HAP-1 (cell line): Measurements from ENCODE around the gene CROCC2.

ENCODE experiments used
- DNase-seq, 2 experiments: peaks; one replicate each; pipeline ENCODE4 v3.0.0-alpha.2; 2016 to 2020; ENCODE audit warnings: low spot score in 2 of 2
- H3K27me3 ChIP-seq: fragments of 250-450 bp; sonication (Bioruptor Pico); 2 replicates; pipeline ENCODE4 v1.5.1; 2020; ENCODE audit warnings: low read depth, mild to moderate bottlenecking, moderate library complexity
- H3K36me3 ChIP-seq: fragments of 250-450 bp; sonication (Bioruptor Pico); replicated peaks from 2 replicates; pipeline ENCODE4 v1.5.1; 2020; ENCODE audit warnings: mild to moderate bottlenecking
- H3K4me1 ChIP-seq: fragments of 250-450 bp; sonication (Bioruptor Pico); 2 replicates; pipeline ENCODE4 v1.5.1; 2020; ENCODE audit warnings: mild to moderate bottlenecking
- H3K4me3 ChIP-seq: fragments of 250-450 bp; sonication (Bioruptor Pico); 2 replicates; pipeline ENCODE4 v1.5.1; 2020; ENCODE audit warnings: mild to moderate bottlenecking, moderate library complexity
- H3K9me3 ChIP-seq: fragments of 250-450 bp; sonication (Bioruptor Pico); 2 replicates; pipeline ENCODE4 v1.5.1; 2020; ENCODE audit warnings: mild to moderate bottlenecking, moderate library complexity
- in situ Hi-C: fragments of 300-500 bp; cut with MboI; formaldehyde crosslinking; loops from 3 replicates; pipeline ENCODE4 v1.14.3; 2020; ENCODE audit warnings: low sequenced_read_pairs, inconsistent platforms, mixed read lengths

Gene CROCC2

GRCh38 chr2:240906141-240906910, at the start of gene CROCC2:
CROCC2 (plus strand) TSS chr2:240906336; CDS start chr2:240906514, 178 bp downstream.
- DNase-seq = no peak
- Histone ChIP-seq H3K9me3 (no peaks in the 10 kb centered on the region), H3K4me3 (no peak within 1 kb of the TSS), H3K4me1 (no peaks in the 10 kb centered on the region), H3K27me3 (peaks cover 32% of the 10 kb centered on the region), H3K36me3 (no peaks in the 10 kb centered on the region)
- in situ Hi-C loops = no loop called here

- H3K9me3 ChIP-seq = no peaks in the 10 kb centered on the region
- no peaks in the 10 kb centered on the region for H3K4me1 ChIP-seq
- H3K36me3 ChIP-seq = no peaks in the 10 kb centered on the region
- no peak overlapping the region for H3K4me3 ChIP-seq
- DNase-seq = no peak
- in situ Hi-C loops = loop anchor here (25.0 kb wide), 1 partner anchor 805 kb away; no protein-coding TSS in a partner anchor
- H3K27me3 ChIP-seq = no peaks in the 10 kb centered on the region
These were observed 48.8 kb upstream of the CROCC2 start for GRCh38 chr2:240857039-240858008.

- Histone ChIP-seq H3K27me3 (no peaks in the 10 kb centered on the region), H3K36me3 (no peaks in the 10 kb centered on the region), H3K4me3 (no peak overlapping the region), H3K9me3 (no peaks in the 10 kb centered on the region), H3K4me1 (no peaks in the 10 kb centered on the region)
- in situ Hi-C loops = loop anchor here (25.0 kb wide), 1 partner anchor 804 kb away; no protein-coding TSS in a partner anchor
- DNase-seq = no peak
These were observed 47.8 kb upstream of the CROCC2 start for GRCh38 chr2:240858321-240858720.

- no peaks in the 10 kb centered on the region for H3K36me3 ChIP-seq
- no peak for DNase-seq
- no peaks in the 10 kb centered on the region for H3K9me3 ChIP-seq
- in situ Hi-C loops = loop anchor here (25.0 kb wide), 1 partner anchor 803 kb away; no protein-coding TSS in a partner anchor
- H3K4me3 ChIP-seq = no peak overlapping the region
- no peaks in the 10 kb centered on the region for H3K4me1 ChIP-seq
- no peaks in the 10 kb centered on the region for H3K27me3 ChIP-seq
These were observed 47.3 kb upstream of the CROCC2 start for GRCh38 chr2:240858871-240859270.

- no peak for DNase-seq
- H3K9me3 ChIP-seq = no peaks in the 10 kb centered on the region
- H3K27me3 ChIP-seq = no peaks in the 10 kb centered on the region
- H3K36me3 ChIP-seq = no peaks in the 10 kb centered on the region
- H3K4me1 ChIP-seq = no peaks in the 10 kb centered on the region
- no peak overlapping the region for H3K4me3 ChIP-seq
- in situ Hi-C loops = loop anchor here (25.0 kb wide), 1 partner anchor 801 kb away; no protein-coding TSS in a partner anchor
These were observed 44.6 kb upstream of the CROCC2 start for GRCh38 chr2:240861547-240861946.

- no peaks in the 10 kb centered on the region for H3K4me1 ChIP-seq
- H3K4me3 ChIP-seq = no peak overlapping the region
- H3K9me3 ChIP-seq = no peaks in the 10 kb centered on the region
- H3K27me3 ChIP-seq = no peaks in the 10 kb centered on the region
- in situ Hi-C loops = loop anchor here (25.0 kb wide), 1 partner anchor 798 kb away; no protein-coding TSS in a partner anchor
- DNase-seq = no peak
- no peaks in the 10 kb centered on the region for H3K36me3 ChIP-seq
These were observed 41.7 kb upstream of the CROCC2 start for GRCh38 chr2:240864475-240864874.

- Histone ChIP-seq H3K4me3 (no peak overlapping the region), H3K27me3 (no peaks in the 10 kb centered on the region), H3K9me3 (no peaks in the 10 kb centered on the region), H3K36me3 (no peaks in the 10 kb centered on the region), H3K4me1 (no peaks in the 10 kb centered on the region)
- in situ Hi-C loops = loop anchor here (25.0 kb wide), 1 partner anchor 797 kb away; no protein-coding TSS in a partner anchor
- no peak for DNase-seq
These were observed 40.7 kb upstream of the CROCC2 start for GRCh38 chr2:240865391-240865790.

GRCh38 chr2:240868286-240869108, 37.6 kb upstream of the CROCC2 start, which contains the start of gene AGXT:
AGXT (plus strand) TSS chr2:240868824; CDS start chr2:240868866, 42 bp downstream.
- in situ Hi-C loops = loop anchor here (25.0 kb wide), 1 partner anchor 794 kb away; no protein-coding TSS in a partner anchor
- Histone ChIP-seq H3K4me1 (no peaks in the 10 kb centered on the region), H3K36me3 (no peaks in the 10 kb centered on the region), H3K27me3 (no peaks in the 10 kb centered on the region), H3K9me3 (no peaks in the 10 kb centered on the region), H3K4me3 (no peak within 1 kb of the TSS)
- no peak for DNase-seq

- Histone ChIP-seq H3K36me3 (no peaks in the 10 kb centered on the region), H3K27me3 (no peaks in the 10 kb centered on the region), H3K4me3 (no peak overlapping the region), H3K9me3 (no peaks in the 10 kb centered on the region), H3K4me1 (no peaks in the 10 kb centered on the region)
- in situ Hi-C loops = loop anchor here (25.0 kb wide), 1 partner anchor 793 kb away; no protein-coding TSS in a partner anchor
- DNase-seq = no peak
These were observed 36.8 kb upstream of the CROCC2 start for GRCh38 chr2:240869109-240869955.

- Histone ChIP-seq H3K4me1 (no peaks in the 10 kb centered on the region), H3K36me3 (no peaks in the 10 kb centered on the region), H3K4me3 (no peak overlapping the region), H3K9me3 (no peaks in the 10 kb centered on the region), H3K27me3 (no peaks in the 10 kb centered on the region)
- no peak for DNase-seq
- in situ Hi-C loops = loop anchor here (25.0 kb wide), 1 partner anchor 792 kb away; no protein-coding TSS in a partner anchor
These were observed 35.9 kb upstream of the CROCC2 start for GRCh38 chr2:240869956-240870875.

GRCh38 chr2:240871071-240871958, 34.8 kb upstream of the CROCC2 start:
- DNase-seq = no peak
- Histone ChIP-seq H3K36me3 (no peaks in the 10 kb centered on the region), H3K4me3 (no peak overlapping the region), H3K9me3 (no peaks in the 10 kb centered on the region), H3K27me3 (no peaks in the 10 kb centered on the region), H3K4me1 (no peaks in the 10 kb centered on the region)
- in situ Hi-C loops = loop anchor here (25.0 kb wide), 1 partner anchor 791 kb away; no protein-coding TSS in a partner anchor
